Chondrocyte (in vitro differentiated cells): ENCODE results near the gene RCBTB2. TPM values are rescaled to one million over a fixed set of nuclear protein-coding genes. Genes with fewer than 3 reads are reported as not detected.

Experiments
- DNase-seq: peaks from one replicate; pipeline ENCODE4 v3.0.0; 2021; ENCODE audit warnings: mixed read lengths, low spot score
- H3K27ac Mint-ChIP-seq: one replicate; pipeline ENCODE4 v1.8.0; 2021; ENCODE audit warnings: mild to moderate bottlenecking, moderate library complexity, mixed read lengths; ENCODE audit not compliant: unreplicated experiment
- H3K27me3 Mint-ChIP-seq: 2 replicates; pipeline ENCODE4 v1.8.0; 2021; ENCODE audit warnings: low read depth, mixed read lengths
- H3K36me3 Mint-ChIP-seq: 2 replicates; pipeline ENCODE4 v1.8.0; 2021; ENCODE audit warnings: low read depth, mixed read lengths
- H3K4me1 Mint-ChIP-seq: 2 replicates; pipeline ENCODE4 v1.8.0; 2021; ENCODE audit warnings: low read depth, mild to moderate bottlenecking, mixed read lengths
- H3K4me3 Mint-ChIP-seq: one replicate; pipeline ENCODE4 v1.8.0; 2021; ENCODE audit warnings: mild to moderate bottlenecking, moderate library complexity, mixed read lengths; ENCODE audit not compliant: unreplicated experiment
- H3K9me3 Mint-ChIP-seq: 2 replicates; pipeline ENCODE4 v1.8.0; 2021; ENCODE audit warnings: low read depth, mixed read lengths
- CTCF ChIP-seq: fragments of 200-600 bp; sonication (generic); IDR thresholded peaks from 2 replicates; pipeline ENCODE4 v1.5.0; 2021; ENCODE audit warnings: antibody characterized with exemption, mild to moderate bottlenecking, moderate library complexity
- total RNA-seq: library from RNA; stranded (reverse); gene quantifications from 3 replicates; pipeline ENCODE4 v1.2.1, GENCODE V29; 2021

The RCBTB2 gene
- total RNA-seq, 1 donor from 2014 or later, result 8.6 TPM

GRCh38 chr13:48493066-48493765, 39.7 kb downstream of the RCBTB2 start:
- no peak overlapping the region for H3K4me3 Mint-ChIP-seq
- DNase-seq, result no peak
- no peaks in the 10 kb centered on the region for H3K9me3 Mint-ChIP-seq
- no peak overlapping the region for H3K27ac Mint-ChIP-seq
- TF ChIP-seq CTCF, result no peak
- no peaks in the 10 kb centered on the region for H3K4me1 Mint-ChIP-seq
- H3K36me3 Mint-ChIP-seq, result no peaks in the 10 kb centered on the region
- no peaks in the 10 kb centered on the region for H3K27me3 Mint-ChIP-seq

GRCh38 chr13:48492470-48493065, 40.3 kb downstream of the RCBTB2 start:
- Mint-ChIP-seq H3K27me3 (no peaks in the 10 kb centered on the region), H3K27ac (no peak overlapping the region), H3K36me3 (peaks cover 2% of the 10 kb centered on the region), H3K4me1 (no peaks in the 10 kb centered on the region), H3K9me3 (peaks cover 2% of the 10 kb centered on the region), H3K4me3 (no peak overlapping the region)
- no peak for TF ChIP-seq CTCF
- no peak for DNase-seq

GRCh38 chr13:48492096-48492440, 40.8 kb downstream of the RCBTB2 start:
- H3K9me3 Mint-ChIP-seq, result peaks cover 5% of the 10 kb centered on the region
- H3K4me1 Mint-ChIP-seq, result no peaks in the 10 kb centered on the region
- no peak overlapping the region for H3K4me3 Mint-ChIP-seq
- no peak for DNase-seq
- TF ChIP-seq CTCF, result no peak
- peaks cover 5% of the 10 kb centered on the region for H3K36me3 Mint-ChIP-seq
- H3K27me3 Mint-ChIP-seq, result no peaks in the 10 kb centered on the region
- H3K27ac Mint-ChIP-seq, result no peak overlapping the region

GRCh38 chr13:48491423-48492095, 41.3 kb downstream of the RCBTB2 start:
- no peak for DNase-seq
- Mint-ChIP-seq H3K27ac (no peak overlapping the region), H3K27me3 (no peaks in the 10 kb centered on the region), H3K4me1 (no peaks in the 10 kb centered on the region), H3K4me3 (no peak overlapping the region), H3K9me3 (peaks cover 5% of the 10 kb centered on the region), H3K36me3 (peaks cover 6% of the 10 kb centered on the region)
- no peak for TF ChIP-seq CTCF

GRCh38 chr13:48490241-48490640, 42.6 kb downstream of the RCBTB2 start:
- Mint-ChIP-seq H3K4me3 (no peak overlapping the region), H3K27me3 (no peaks in the 10 kb centered on the region)

More at GRCh38 chr13:48490241-48490640, 42.6 kb downstream of the RCBTB2 start:
- DNase-seq, result no peak
- Mint-ChIP-seq H3K27ac (no peak overlapping the region), H3K4me1 (no peaks in the 10 kb centered on the region), H3K9me3 (peaks cover 5% of the 10 kb centered on the region), H3K36me3 (peaks cover 9% of the 10 kb centered on the region)
- TF ChIP-seq CTCF, result no peak
